K562 (cell line): ENCODE data around the gene DHPS. TPM values are rescaled to one million over a fixed set of nuclear protein-coding genes. Genes with fewer than 3 reads are reported as not detected.

Experiments used
- BACH1 ChIP-seq: fragments of 200-800 bp; sonication (Bioruptor generic); IDR thresholded peaks from 2 replicates; pipeline ENCODE4 v1.6.1; 2016; ENCODE audit warnings: missing genetic modification characterization, missing compliant biosample characterization
- CCAR2 ChIP-seq: fragments of 200-400 bp; formaldehyde crosslinking; IDR thresholded peaks from 2 replicates; pipeline ENCODE4 v1.6.1; 2017; ENCODE audit warnings: mild to moderate bottlenecking, low read depth, low read length
- DPF2 ChIP-seq: fragments of 450-650 bp; IDR thresholded peaks from 2 replicates; pipeline ENCODE4 v1.6.1; 2016
- EGR1 ChIP-seq: fragments of 450-650 bp; conservative IDR thresholded peaks from 2 replicates; pipeline ENCODE4 v1.6.1; 2017; ENCODE audit warnings: mild to moderate bottlenecking
- EP300 ChIP-seq: IDR thresholded peaks from 2 replicates; pipeline ENCODE4 v1.6.1; 2012; ENCODE audit warnings: low read length, improper control_type of control experiment
- GATA2 ChIP-seq: sonication (generic); formaldehyde crosslinking; IDR thresholded peaks from 2 replicates; pipeline ENCODE4 v1.4.0; 2020; ENCODE audit warnings: mild to moderate bottlenecking, missing genetic modification reagents
- HCFC1 ChIP-seq: IDR thresholded peaks from 2 replicates; pipeline ENCODE4 v1.6.1; 2012; ENCODE audit warnings: low read depth, low read length, improper control_type of control experiment
- MEIS2 ChIP-seq: fragments of 450-650 bp; IDR thresholded peaks from 2 replicates; pipeline ENCODE4 v1.6.1; 2014; ENCODE audit warnings: mild to moderate bottlenecking; ENCODE audit not compliant: partially characterized antibody
- NFXL1 ChIP-seq: fragments of 450-650 bp; formaldehyde crosslinking; IDR thresholded peaks from 2 replicates; pipeline ENCODE4 v1.4.0; 2021; ENCODE audit warnings: mild to moderate bottlenecking
- POLR2A ChIP-seq: fragments of 450-650 bp; conservative IDR thresholded peaks from 2 replicates; pipeline ENCODE4 v1.6.1; 2016
- PURB ChIP-seq: sonication (generic); formaldehyde crosslinking; IDR thresholded peaks from 2 replicates; pipeline ENCODE4 v1.9.0; 2021; ENCODE audit warnings: low read depth, mild to moderate bottlenecking, missing genetic modification reagents
- RCOR1 ChIP-seq, 2 experiments: IDR thresholded peaks; 2 replicates each; pipeline ENCODE4 v1.6.1; 2012; ENCODE audit warnings: low read depth in 2 of 2, low read length in 2 of 2, borderline replicate concordance in 1 of 2, improper control_type of control experiment in 1 of 2
- SMAD3 ChIP-seq: fragments of 450-650 bp; formaldehyde crosslinking; conservative IDR thresholded peaks from 2 replicates; pipeline ENCODE4 v1.4.0; 2020; ENCODE audit warnings: mild to moderate bottlenecking
- polyA plus RNA-seq, 8 experiments: library from polyadenylated mRNA; depleted of rRNA in 4 of 8; stranded (reverse) in 5 of 8; unstranded in 3 of 8; fragments of >200 nt; fragmentation: Nextera tagmentation in 2 of 8; fragmentation: Illumina TruSeq in 1 of 8; extraction: Ambion mirVana in 2 of 8; extraction: Trizol in 1 of 8; gene quantifications; 2 replicates each; pipeline versions ENCODE4 v1.2.1 to v1.2.3, GENCODE V29; 2011 to 2014; ENCODE audit warnings: inconsistent platforms in 1 of 8, missing spikeins in 1 of 8
- total RNA-seq, 7 experiments: library from RNA; depleted of rRNA in 6 of 7; stranded (reverse); fragments of >200 nt in 6 of 7; fragmentation: Illumina TruSeq in 2 of 7; extraction: Trizol in 2 of 7; gene quantifications; 2 replicates each; pipeline versions ENCODE4 v1.2.1 to v1.2.3, GENCODE V29; 2011 to 2021; ENCODE audit warnings: low replicate concordance in 1 of 7
- TF ChIP-seq, protein P1 (sequence below): sonication (generic); formaldehyde crosslinking; IDR thresholded peaks from 2 replicates; pipeline ENCODE4 v1.8.1; 2023; ENCODE audit warnings: missing genetic modification reagents, mild to moderate bottlenecking, borderline replicate concordance
- TF ChIP-seq, protein P2 (sequence below): sonication (generic); formaldehyde crosslinking; IDR thresholded peaks from 2 replicates; pipeline ENCODE4 v1.8.0; 2022; ENCODE audit warnings: mild to moderate bottlenecking, low read depth, missing genetic modification reagents
- TF ChIP-seq, protein P3 (sequence below): fragments of 200-400 bp; formaldehyde crosslinking; IDR thresholded peaks from 2 replicates; pipeline ENCODE4 v1.6.1; 2017; ENCODE audit warnings: mild to moderate bottlenecking, low read depth, low read length, moderate library complexity
- TF ChIP-seq, protein P4 (sequence below): fragments of 450-650 bp; formaldehyde crosslinking; conservative IDR thresholded peaks from 2 replicates; pipeline ENCODE4 v1.4.0; 2022; ENCODE audit warnings: mild to moderate bottlenecking, missing genetic modification characterization
- TF ChIP-seq, protein P5 (sequence below): fragments of 250-450 bp; sonication (Bioruptor Pico); IDR thresholded peaks from 2 replicates; pipeline ENCODE4 v1.8.0; 2021; ENCODE audit warnings: moderate library complexity, mild to moderate bottlenecking, inconsistent platforms

DHPS gene
- total and polyA plus RNA-seq, 9 of the 15 experiments (the other 6 are each of a cell fraction or from before 2014, with no cell fraction given), result 47.1 to 110 (median 79.9) TPM

DNA sequence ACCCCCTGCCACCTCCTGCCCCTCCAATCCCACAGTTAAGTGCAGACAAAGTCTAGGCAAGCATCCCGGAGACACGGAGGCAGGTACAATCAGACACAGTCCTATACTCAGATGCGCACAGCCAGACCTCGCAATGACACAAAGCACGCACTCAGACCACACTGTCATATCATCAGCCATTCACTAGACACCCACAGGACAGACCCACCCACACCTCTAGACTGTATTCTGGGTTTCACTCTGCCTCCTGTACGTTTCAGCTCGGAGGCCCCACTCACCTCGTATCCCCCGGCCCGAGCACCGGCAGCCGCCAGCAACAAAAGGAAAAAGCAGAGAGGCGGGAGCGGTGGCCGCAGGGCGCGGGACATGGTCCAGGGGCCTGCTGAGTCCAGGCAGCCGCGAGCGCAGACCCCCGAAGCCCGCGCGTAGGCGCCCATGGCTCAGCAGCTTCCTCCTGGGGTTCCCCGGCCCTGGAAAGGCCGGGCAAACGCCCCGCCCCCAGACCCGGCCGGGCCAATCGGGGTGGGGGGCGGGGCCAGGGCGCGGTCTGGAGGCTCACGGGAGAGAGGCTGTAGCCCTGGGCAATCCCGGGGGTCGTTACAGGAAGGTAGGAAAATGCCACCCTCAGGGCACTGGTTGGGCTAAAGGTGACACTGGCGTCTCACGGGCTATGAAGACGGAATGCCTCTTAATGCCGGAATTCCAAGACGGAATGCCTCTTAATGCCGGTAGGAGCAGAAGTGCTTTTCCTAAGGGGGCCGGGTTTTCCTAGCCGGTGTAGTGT lies 15.2 kb downstream of the DHPS start, which contains the start of the genes MAN2B1 and WDR83 (continued):
- TF ChIP-seq, protein P1, sequence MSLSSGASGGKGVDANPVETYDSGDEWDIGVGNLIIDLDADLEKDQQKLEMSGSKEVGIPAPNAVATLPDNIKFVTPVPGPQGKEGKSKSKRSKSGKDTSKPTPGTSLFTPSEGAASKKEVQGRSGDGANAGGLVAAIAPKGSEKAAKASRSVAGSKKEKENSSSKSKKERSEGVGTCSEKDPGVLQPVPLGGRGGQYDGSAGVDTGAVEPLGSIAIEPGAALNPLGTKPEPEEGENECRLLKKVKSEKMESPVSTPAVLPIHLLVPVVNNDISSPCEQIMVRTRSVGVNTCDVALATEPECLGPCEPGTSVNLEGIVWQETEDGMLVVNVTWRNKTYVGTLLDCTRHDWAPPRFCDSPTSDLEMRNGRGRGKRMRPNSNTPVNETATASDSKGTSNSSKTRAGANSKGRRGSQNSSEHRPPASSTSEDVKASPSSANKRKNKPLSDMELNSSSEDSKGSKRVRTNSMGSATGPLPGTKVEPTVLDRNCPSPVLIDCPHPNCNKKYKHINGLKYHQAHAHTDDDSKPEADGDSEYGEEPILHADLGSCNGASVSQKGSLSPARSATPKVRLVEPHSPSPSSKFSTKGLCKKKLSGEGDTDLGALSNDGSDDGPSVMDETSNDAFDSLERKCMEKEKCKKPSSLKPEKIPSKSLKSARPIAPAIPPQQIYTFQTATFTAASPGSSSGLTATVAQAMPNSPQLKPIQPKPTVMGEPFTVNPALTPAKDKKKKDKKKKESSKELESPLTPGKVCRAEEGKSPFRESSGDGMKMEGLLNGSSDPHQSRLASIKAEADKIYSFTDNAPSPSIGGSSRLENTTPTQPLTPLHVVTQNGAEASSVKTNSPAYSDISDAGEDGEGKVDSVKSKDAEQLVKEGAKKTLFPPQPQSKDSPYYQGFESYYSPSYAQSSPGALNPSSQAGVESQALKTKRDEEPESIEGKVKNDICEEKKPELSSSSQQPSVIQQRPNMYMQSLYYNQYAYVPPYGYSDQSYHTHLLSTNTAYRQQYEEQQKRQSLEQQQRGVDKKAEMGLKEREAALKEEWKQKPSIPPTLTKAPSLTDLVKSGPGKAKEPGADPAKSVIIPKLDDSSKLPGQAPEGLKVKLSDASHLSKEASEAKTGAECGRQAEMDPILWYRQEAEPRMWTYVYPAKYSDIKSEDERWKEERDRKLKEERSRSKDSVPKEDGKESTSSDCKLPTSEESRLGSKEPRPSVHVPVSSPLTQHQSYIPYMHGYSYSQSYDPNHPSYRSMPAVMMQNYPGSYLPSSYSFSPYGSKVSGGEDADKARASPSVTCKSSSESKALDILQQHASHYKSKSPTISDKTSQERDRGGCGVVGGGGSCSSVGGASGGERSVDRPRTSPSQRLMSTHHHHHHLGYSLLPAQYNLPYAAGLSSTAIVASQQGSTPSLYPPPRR (CRISPR knock-in tag), result no peak
- no peak for TF ChIP-seq NFXL1
- TF ChIP-seq, protein P2, sequence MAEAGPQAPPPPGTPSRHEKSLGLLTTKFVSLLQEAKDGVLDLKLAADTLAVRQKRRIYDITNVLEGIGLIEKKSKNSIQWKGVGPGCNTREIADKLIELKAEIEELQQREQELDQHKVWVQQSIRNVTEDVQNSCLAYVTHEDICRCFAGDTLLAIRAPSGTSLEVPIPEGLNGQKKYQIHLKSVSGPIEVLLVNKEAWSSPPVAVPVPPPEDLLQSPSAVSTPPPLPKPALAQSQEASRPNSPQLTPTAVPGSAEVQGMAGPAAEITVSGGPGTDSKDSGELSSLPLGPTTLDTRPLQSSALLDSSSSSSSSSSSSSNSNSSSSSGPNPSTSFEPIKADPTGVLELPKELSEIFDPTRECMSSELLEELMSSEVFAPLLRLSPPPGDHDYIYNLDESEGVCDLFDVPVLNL (CRISPR knock-in tag), result no peak
- no peak for TF ChIP-seq DPF2
- peak; percentile 55; the same call in 1 of the 2 replicates for TF ChIP-seq POLR2A
- no peak for TF ChIP-seq BACH1 (tag)
- TF ChIP-seq GATA2 (CRISPR knock-in tag), result no peak
- TF ChIP-seq RCOR1 (IDR thresholded peaks at IDR 0.05; ENCODE audit: borderline replicate concordance in 1 of 2, low read depth in 2 of 2, low read length in 2 of 2), result 0 out of 4 replicates have a peak, but pooled peaks of 1 of the 2 experiments have one; percentile 6
- TF ChIP-seq MEIS2, result no peak
- TF ChIP-seq CCAR2, result no peak
- TF ChIP-seq EGR1, result peak; percentile 44; the same call in 1 of the 2 replicates
- TF ChIP-seq PURB (CRISPR knock-in tag), result no peak
- no peak for TF ChIP-seq HCFC1
- TF ChIP-seq, protein P3, sequence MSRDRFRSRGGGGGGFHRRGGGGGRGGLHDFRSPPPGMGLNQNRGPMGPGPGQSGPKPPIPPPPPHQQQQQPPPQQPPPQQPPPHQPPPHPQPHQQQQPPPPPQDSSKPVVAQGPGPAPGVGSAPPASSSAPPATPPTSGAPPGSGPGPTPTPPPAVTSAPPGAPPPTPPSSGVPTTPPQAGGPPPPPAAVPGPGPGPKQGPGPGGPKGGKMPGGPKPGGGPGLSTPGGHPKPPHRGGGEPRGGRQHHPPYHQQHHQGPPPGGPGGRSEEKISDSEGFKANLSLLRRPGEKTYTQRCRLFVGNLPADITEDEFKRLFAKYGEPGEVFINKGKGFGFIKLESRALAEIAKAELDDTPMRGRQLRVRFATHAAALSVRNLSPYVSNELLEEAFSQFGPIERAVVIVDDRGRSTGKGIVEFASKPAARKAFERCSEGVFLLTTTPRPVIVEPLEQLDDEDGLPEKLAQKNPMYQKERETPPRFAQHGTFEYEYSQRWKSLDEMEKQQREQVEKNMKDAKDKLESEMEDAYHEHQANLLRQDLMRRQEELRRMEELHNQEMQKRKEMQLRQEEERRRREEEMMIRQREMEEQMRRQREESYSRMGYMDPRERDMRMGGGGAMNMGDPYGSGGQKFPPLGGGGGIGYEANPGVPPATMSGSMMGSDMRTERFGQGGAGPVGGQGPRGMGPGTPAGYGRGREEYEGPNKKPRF, result no peak
- no peak for TF ChIP-seq SMAD3
- TF ChIP-seq, protein P4, sequence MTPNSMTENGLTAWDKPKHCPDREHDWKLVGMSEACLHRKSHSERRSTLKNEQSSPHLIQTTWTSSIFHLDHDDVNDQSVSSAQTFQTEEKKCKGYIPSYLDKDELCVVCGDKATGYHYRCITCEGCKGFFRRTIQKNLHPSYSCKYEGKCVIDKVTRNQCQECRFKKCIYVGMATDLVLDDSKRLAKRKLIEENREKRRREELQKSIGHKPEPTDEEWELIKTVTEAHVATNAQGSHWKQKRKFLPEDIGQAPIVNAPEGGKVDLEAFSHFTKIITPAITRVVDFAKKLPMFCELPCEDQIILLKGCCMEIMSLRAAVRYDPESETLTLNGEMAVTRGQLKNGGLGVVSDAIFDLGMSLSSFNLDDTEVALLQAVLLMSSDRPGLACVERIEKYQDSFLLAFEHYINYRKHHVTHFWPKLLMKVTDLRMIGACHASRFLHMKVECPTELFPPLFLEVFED (CRISPR knock-in tag), result no peak
- no peak for TF ChIP-seq EP300
- TF ChIP-seq, protein P5, sequence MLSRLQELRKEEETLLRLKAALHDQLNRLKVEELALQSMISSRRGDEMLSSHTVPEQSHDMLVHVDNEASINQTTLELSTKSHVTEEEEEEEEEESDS, result no peak
